AG09319 (cell line): ENCODE measurements around the gene GOLM1.

ENCODE experiments used
- DNase-seq: peaks from one replicate; pipeline ENCODE4 v3.0.0-alpha.2; 2010; ENCODE audit warnings: low read depth; ENCODE audit errors: extremely low read depth
- TF ChIP-seq, protein P1 (sequence below): IDR thresholded peaks from 2 replicates; pipeline ENCODE4 v1.5.1; 2011; ENCODE audit warnings: low read depth, mild to moderate bottlenecking, inconsistent platforms, low read length, moderate library complexity

GOLM1 gene

GRCh38 chr9:86079865-86080469, 19.4 kb downstream of the GOLM1 start:
- DNase-seq: no peak
- TF ChIP-seq, protein P1, sequence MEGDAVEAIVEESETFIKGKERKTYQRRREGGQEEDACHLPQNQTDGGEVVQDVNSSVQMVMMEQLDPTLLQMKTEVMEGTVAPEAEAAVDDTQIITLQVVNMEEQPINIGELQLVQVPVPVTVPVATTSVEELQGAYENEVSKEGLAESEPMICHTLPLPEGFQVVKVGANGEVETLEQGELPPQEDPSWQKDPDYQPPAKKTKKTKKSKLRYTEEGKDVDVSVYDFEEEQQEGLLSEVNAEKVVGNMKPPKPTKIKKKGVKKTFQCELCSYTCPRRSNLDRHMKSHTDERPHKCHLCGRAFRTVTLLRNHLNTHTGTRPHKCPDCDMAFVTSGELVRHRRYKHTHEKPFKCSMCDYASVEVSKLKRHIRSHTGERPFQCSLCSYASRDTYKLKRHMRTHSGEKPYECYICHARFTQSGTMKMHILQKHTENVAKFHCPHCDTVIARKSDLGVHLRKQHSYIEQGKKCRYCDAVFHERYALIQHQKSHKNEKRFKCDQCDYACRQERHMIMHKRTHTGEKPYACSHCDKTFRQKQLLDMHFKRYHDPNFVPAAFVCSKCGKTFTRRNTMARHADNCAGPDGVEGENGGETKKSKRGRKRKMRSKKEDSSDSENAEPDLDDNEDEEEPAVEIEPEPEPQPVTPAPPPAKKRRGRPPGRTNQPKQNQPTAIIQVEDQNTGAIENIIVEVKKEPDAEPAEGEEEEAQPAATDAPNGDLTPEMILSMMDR: no peak

- DNase-seq: no peak
- TF ChIP-seq, protein P1: no peak
Observed at GRCh38 chr9:86079421-86079831, 19.9 kb downstream of the GOLM1 start.

- DNase-seq: no peak
- TF ChIP-seq, protein P1: no peak
Observed at GRCh38 chr9:86078731-86079130, 20.6 kb downstream of the GOLM1 start.

- no peak for DNase-seq
- TF ChIP-seq, protein P1: no peak
Observed at GRCh38 chr9:86077276-86077675, 22.1 kb downstream of the GOLM1 start.

DNA sequence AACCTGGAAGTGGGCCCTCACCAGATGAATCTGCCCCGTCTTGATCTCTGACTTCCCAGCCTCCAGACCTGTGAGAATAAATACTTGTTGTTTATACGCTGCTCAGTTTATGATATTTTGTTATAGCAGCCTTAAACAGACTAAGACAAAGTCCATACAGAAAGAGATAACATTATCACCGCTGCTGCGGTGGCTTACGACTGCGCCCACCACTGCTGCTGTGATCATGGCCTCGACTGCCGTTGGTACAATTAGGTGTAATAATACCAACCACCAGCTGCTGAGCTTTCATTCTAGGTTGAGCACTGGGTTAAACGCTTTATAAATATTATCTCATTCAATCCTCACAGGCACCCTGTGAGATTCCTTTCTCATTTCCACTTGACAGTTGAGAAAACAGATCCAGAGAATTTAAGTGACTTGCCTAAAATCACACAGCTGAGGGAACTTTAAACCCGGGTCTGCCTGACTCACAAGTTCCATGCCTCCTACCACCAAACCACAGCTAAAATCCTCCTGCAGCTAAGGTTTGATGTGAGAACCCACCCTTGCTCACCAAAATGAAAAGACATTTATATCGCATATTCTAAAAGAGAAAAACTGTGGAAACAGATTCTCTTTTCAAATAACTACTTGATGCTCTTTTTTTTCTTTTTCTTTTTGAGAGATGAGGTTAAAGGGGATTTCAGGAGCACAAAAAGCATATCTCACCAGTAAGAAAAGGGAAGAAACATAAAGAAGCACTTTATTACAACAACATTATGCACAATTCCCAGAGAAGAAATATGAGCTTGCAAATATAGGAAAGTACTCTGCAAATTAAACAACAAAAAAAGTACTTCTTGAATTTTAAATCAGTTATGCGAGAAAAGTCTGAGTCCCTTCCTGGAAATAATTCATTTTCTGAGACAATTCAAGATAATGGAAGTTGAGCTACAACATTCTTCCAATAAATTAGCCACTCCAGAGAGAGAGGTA, 23.9 kb downstream of the GOLM1 start:
- TF ChIP-seq, protein P1: no peak
- no peak for DNase-seq

GRCh38 chr9:86073839-86074238, 25.5 kb downstream of the GOLM1 start:
- DNase-seq: no peak
- TF ChIP-seq, protein P1: no peak

DNA sequence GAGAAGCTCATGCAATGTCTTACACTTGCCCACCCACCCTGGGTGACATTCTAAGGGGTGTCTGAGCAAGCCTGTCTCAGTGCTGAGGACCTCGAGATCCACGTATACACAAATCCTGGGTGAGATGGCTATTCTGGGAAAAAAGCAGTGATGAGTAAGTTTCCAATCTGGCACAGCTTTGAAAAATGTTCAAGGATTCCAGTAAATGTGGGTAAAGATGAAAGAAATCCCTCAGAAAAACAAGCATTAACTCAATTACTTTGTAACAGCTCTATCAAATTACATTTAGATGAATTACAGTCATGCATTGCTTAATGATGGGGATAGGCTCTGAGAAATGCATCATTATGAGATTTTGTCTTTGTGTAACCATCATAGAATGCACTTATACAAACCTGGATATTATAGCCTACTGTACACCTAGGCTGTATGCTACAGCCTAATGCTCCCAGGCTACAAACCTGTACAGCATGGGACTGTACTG, 26.9 kb downstream of the GOLM1 start:
- peak; percentile 11 for DNase-seq
- TF ChIP-seq, protein P1: no peak
